Medulla oblongata (tissue), 1 donor: ENCODE measurements around the gene EPHA4.
A peak's percentile ranks its signal among the peaks of the same experiment; 100 is the strongest.

Source experiments
- DNase-seq: peaks from one replicate; pipeline ENCODE4 v3.0.0-alpha.2; 2015; ENCODE audit errors: extremely low spot score

Gene EPHA4

DNA sequence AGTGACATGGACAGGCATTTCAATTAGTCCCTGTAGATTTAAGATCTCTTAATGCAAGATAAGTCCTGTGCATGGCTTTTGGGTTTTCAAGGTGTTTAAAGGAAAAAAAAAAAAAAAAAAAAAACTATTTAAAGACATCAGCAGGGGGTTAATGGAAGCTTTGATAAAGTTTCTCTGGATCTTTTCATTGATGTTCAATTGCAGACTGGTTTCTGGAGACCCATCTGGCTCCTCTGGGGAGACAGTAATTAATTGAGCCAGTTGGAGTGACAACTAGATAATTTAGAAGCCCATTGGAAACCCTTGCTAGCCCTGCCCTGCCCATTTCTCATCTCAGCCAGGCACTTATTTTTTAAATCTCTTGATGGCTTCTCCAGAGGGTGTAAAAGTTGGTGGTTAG is 98.7 kb downstream of the EPHA4 start:
- no peak for DNase-seq

DNA sequence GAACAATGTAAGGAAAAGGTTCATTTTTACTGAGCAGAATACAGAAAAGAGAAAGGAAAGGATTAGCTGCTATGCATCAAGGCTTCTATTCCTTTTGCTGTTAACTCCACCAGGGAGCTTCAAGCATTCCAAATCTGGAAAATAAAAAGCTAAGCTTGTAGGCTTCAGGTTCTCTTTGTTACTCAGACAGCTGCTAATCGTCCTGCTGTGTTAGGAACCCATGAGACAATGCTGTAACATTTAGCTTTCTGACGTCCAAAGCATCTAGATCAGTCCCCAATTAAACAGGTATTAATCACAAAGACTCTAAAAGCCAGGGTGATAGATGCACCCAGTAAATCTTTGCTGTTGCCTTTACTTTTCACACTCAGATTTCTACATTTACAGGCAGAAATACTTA is 103.8 kb downstream of the EPHA4 start:
- DNase-seq, result no peak

DNA sequence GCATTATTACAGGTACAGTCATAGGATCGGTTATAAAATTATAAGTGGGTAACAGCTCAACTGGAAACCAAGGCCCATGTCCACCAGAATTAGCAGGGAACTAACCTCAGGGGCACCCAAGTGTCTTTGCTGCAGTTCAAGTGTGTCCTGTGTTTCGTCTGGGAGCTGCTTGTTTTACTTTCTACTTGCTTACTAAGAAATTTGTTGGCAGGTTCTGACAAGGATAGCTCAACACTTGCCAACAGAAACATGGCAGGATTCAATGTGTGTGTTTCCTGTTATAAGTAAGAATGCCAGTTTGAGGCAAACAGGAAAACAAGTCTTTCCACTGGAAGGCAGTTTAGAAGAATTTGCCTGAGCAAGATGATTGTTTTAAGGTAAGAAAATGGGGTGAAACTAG is 104.5 kb downstream of the EPHA4 start:
- peak; percentile 60 for DNase-seq

DNA sequence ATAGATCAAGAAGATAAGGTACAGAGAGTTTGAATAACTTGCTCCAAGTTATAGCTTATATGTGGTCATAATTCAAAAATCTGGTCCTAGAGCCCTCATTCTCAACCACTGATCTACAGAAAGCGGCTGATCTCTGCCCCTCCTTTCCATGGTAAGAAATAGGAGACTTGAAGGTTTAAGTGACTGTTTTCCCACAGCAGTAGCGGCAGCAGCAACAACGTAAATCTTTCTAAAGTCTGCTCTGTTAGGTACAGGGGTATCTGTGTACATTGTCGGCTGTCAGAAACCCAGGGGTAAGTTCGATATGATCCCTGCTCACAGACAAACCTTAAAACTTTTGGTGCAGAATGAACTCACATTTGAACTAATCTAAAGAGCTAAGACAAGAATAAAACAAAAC is 105.4 kb downstream of the EPHA4 start:
- DNase-seq, result no peak

DNA sequence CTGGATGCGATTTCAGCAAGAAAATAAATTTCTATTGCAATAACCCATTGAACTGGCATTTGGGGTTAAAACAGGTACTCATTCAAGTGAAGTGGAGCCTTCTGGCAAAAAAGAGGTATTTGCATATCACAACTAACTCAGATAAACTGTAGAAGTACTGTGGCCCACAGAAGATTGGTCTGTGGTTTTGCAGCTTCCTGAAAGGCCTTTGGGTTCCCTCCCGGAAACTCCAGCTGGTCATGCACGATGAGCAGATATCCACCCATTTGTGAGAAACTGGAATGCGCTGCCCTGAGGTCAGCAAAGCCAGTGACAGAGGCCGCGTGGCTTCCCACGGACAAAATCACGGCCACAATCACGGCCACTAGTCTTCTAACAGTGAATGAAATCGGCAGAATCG is 106.3 kb downstream of the EPHA4 start:
- no peak for DNase-seq

DNA sequence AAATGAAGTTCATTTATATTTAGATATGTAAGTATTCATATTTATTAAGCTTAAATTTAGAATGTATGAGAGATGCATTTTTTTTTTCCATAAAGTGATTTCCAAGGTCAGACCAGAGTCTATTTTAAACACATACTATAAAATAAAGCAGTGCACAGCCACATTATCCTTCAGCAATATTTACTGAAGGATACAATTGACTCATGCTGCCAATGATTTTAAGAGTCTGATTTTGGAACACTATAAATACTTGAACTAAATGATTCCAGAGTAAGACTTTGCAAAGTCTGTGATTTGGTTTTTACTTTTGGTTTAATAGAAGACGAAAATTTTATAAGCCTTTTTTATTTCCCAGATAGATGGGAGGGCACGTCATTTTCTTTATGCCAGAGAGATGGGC is 107.1 kb downstream of the EPHA4 start:
- DNase-seq, result no peak

DNA sequence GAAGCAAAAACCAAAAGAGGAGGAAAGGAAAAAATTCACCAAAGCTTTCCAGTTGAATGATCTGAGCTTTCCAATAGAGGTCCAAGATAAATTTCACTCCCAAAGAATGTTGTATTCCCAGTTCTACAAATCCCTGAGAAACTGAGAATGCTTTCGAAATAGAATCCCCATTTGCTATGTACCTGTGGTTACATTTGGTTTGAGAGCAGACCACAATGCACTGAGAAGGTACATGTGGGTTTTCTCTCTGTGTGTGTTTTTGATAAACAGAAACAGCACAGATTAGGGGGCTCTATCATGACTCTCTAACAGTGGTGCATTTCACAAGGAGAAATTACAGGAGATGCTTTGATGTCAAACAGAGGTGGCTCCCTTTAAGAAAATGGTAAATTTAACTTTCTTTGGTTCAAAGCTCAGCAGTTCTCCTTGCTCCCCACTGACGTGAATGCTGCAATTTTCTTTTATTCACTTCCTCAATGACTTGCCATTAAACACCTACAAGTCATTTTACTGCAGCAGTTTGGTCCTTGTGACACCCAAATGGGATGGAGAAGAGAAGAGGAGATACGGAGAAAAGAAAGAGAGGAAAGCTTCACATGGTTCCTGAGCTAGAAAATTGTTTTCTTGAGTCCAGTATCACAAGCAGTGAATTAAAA is 108.7 kb downstream of the EPHA4 start:
- no peak for DNase-seq

DNA sequence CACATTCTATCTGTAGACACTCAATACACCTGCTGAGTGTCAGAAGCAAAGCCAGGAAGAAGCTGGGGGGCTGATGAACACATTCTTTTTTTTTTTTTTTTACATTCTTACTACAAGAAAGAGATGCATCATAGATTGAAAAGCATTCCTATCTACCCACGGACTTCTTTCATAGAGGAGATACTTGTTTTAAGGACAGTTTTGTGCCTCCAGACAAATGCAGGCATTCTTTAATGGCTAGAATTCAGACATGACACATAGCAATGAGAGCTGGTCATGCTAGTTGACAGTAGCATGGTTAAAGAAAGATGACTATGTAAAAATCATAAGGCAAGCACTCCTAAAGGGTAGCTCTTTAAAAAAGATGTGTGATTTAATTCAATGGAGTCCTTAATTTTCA is 110.2 kb downstream of the EPHA4 start:
- no peak for DNase-seq

DNA sequence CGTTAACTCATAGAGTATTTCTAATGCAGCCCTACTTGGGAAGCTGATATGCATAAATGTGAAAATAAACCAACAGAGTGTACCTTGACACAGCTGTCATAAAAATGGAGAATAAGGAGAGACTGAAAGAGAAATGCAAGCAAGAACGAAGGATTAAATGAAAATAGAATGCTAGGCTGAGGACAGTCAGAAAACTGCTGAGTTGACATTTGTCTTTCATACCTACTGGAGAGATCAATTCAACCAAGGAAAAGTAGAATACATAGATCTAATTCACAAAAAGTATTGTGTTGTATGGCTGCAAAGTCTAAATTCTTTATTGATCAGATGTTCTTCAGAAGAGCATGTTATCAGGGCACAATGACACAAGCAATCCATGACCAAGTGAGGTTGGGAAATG is 112.0 kb downstream of the EPHA4 start:
- no peak for DNase-seq

DNA sequence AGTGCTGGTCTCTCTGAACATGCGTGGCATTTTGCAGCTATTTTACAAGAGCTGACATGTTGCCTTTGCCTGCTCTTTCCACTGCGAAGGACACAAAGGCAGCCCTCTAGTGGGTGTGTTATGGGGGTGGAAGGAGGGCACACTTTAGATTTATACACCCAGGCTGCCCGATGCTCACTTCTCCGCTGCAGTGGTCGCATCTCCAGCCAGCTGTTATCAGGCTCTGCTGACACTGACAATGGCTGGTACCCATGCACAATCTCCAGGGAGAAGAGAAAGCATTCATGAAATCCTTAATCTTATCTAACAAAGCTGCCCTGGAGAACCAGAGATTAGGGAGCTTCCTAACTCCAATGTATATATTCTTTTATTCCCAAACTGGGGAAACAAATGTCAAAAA is 113.5 kb downstream of the EPHA4 start:
- no peak for DNase-seq

DNA sequence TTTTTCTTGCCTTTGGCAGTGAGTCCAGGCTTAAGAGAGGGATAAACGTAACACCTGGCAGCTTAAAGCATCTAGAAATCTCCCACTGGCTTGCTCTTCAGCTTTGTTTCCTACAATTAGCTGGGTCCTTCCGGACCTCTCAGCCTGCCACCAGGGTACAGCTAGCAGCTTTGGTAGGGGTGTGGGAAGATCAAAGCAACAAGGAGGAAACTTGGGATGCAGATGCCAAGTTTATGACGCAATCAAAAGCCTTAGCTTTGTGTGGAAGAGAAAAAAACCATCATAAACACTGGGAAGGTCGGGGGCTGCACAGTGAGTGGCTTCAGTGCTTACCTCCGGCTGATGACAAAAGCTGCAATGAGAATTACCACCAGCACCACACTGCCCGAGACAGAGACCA is 116.9 kb downstream of the EPHA4 start:
- DNase-seq, result no peak

DNA sequence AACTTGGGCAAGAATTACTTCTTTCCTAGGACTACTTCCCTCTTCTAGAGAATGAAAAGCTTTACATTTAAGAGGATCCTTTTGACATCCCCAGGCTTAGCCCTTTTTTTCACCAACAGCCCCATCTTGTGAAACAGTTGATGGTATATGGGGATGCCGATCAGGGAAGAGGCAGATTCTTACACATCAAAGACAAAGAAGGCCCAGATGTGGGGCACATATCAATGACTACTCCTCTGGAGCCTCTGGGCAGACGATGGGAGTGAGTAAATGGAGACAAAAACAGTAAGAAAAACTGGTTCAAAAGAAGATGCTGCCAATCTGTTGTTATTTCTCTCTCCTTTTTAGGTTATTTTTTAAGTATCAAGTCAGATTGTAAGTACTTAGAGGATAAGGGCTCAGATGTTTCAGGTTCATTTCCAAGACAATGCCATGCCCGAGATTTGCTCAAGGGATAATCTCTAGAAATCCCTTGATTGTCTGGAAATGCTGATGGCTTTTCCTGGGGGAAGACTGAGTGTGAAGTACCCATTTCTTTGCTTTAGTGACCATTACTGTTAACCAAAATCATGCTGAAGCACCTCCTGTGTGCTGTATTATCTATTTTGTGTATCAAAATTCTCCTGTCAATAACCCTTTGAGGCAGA is 117.5 kb downstream of the EPHA4 start:
- no peak for DNase-seq

DNA sequence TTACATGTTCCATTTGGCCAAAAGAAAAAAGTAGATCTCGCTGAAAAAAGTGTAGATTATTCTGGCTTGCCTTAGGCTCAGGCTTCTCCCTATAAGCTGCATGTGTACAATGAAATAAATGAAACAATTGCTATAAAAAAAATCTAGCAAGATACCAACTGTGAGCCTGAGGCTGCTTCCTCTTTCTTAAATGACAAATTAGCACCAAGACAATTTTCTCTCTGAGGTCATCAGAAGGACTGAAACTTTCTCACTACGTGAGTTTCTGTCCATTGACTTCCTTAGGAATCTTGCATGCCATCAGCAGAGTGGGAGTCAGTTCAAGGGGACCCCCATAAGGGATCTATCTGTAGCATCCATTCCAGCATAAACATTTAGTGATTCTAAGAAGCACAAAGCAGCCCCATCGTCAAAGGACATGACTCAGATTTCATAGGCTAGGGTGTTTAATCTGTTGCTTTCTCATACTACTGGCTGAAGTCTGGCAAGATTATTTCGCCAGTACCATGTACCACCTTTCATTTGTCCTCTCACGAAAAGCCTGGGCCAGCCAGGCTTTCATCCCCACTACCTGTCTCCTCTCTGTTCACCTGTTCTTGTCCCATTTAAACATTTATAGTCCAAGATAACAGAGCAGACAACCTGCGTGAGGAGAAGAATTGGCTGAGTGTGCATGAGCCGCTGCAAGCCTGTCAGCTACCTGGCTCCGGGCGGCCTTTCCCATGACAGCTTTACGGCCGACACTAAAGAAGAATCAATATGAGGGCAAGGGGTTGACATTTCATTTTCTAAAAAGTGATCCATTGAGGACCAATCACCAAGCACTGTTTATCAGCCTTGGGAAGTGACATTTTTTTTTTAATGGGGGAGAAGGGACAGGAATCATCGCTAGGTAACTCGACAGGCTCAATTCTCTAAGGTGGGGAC is 120.0 kb downstream of the EPHA4 start:
- DNase-seq, result no peak

DNA sequence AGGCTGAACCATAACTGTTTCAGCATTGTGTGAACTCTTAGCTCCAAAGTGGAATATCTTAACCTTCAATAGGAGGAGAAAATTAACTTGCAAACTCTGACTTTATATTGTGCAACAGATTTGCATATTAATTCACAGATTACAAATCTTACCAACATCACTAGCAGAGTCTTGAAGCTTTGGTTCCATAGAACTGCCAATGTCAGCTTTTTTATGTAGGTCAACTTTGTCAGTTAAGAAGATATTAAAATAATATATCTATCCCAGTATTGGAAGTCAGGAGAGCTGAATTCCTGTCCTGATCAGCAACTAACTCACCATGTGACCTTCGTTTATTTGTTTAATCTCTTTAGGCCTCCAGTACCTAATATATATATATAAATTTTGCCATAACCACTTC is 121.8 kb downstream of the EPHA4 start:
- no peak for DNase-seq

DNA sequence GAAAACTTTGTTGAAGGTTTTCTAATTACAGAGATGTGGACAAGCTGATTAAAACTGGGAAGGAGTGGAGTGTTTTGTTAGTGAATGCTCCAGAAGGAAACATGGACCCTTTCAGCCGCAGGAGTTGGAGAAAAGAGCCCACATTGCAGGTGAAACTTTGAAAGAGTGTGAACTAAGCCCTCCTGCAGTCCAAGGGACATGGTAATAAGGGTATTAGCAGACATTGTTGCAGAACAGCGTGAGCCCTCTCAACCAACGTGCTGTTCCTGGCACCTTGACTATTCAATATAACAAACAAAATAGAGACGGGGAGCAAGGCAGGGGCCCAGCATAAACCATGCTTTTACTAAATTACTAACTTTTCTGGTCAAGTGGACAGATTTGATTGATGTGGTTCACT is 122.7 kb downstream of the EPHA4 start:
- DNase-seq, result no peak

DNA sequence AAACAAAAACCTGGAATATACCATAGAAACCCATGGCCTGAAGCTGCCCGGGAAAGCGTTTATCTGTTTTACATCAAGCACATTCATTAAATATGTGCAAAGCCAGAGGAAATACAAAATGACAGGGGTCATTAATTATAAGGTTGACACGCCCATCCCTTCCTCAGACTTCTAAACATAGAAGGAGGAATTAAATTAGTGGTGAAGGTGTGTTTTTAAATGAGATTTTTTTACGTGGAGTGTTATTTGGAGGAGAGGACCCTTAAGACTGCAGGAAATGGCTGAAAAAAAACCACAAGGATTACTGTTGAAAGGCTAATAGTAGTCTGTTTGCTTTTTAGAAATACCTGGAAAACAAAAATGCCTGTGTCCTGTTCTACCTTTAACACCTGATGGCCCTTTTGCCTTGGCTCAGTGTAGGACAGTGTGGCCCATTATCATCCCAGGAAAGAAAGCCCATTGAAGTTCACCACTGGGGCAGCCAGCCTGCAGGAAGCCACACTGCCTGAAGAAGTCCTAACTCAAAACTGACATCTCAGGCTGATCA is 123.2 kb downstream of the EPHA4 start:
- no peak for DNase-seq

DNA sequence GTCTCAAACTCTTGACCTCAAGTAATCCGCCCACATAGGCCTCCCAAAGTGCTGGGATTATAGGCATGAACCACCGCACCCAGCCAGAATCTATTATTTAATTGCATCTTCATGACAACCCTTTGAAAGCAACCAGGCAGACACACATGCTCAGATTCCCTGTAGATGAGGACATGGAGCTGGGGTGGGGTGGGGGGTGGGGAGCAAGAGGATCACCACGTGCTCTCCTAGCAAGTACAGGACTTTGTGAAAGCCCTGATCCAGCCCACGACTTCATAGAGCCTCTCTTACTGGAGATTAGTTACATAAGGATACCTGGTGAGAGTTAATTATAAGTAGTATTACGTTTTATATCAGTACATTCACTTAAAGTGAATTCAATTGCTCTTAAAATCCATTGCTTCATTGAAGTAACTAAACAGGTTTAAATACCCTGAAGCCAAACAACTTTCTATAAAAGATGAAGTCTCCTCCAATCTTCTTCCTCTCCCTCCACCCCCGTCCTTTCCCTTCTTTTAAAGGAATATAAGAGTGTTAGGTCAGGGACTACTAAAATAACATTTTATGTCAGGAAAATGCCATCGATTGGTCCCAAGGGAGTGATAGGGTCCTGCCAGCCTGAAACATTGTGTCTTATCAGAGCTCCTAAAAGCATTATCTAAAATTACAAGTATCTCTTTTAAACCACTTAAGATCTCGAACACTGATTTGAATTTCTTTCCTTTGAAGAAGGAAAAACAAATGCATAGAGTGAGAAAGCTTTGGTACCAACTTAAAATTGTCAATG is 123.9 kb downstream of the EPHA4 start:
- DNase-seq, result no peak

DNA sequence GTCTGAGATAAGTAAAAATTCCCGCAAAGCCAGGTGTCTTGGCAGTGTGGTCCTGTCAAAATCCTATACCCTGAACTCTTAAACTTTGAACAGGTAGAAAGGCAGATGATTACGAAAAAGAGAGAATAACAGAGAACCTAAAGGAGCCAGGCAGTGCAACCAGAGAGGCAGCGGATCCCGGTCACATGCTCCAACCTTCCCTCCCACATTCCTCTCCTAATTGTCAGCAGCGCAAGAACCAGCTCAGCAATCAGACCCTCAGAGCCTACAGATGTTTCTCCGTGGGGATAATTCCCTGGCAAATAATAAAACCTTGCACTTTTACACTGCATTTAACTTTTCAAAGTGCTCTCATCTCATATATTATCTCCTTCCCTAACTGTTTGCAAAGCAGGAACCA is 124.8 kb downstream of the EPHA4 start:
- no peak for DNase-seq

DNA sequence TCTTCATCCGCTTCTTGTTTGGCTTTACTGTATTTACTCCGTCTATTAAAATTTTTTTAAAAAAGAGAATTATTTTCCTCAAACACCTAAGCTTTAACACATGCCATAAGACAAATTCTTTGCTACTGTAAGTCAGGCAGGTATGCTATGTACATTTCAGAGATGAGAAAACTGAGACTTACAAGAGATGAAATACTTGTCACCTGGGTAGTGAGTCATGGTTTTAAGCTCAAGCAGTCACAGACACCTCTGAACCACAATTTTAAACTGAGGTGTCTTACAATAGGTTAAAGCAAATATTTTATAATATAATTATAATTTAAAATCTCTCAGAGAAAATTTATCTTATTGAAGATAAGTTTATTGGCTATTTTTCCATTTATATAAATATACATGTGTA is 126.0 kb downstream of the EPHA4 start:
- no peak for DNase-seq

DNA sequence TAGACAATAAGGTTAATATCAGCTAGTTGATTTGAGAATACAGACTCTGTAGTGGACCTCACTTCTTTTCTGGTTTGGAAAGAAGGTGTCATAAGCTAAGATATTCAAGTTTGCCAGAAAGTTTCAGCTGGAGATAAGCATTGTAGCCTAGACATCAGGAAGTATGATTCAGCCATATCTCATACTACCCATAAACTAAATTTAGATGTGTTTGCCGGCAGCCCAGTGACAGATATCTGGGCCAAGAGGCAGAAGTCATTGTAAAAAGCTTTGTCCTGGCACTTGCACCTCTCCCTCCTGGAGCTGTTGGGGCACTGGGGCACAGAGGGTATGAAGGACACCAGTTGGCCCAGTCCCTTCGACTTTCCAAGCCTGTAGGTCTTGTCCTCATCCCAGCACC is 128.0 kb downstream of the EPHA4 start:
- no peak for DNase-seq

DNA sequence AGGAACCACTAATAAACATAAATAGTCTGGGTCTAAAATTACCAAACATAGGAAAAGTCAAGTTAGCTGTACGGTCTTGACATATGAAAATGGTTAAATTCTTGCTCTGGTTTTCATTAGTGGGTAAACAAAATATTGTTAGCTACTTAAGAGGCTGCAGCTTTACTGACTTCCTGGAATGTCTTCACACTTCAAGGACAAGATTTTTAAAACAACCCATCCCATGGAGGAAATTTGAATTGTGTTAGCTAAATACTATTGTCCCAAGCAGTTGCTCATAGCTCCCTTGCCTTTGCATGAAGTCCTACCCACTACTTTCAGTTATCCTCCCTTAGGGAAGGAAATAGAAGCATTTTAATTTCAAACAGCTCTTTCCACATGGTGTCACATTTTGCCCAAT is 128.5 kb downstream of the EPHA4 start:
- no peak for DNase-seq

DNA sequence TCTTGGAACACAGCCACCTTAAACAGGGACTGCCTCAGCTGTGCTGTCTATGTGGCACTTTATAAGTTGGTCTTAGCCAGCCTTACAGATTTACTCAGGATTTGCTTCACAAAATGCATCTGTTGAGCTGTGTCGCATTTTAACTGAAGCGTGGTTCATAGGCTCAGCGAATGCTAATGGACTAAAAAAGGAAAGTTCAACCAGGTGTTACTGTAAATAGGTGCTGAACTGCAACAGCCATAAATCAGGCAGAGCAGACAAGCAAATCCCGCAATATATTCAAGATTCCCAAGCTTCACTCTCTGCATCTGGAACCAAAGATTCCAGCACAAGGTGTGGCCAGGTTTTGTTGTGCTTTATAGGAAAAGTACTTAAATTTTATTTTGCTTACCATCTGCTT is 130.0 kb downstream of the EPHA4 start:
- no peak for DNase-seq
